AG09319 (cell line): ENCODE data around the gene P4HA2.

Experiments
- DNase-seq: peaks from one replicate; pipeline ENCODE4 v3.0.0-alpha.2; 2010; ENCODE audit warnings: low read depth; ENCODE audit errors: extremely low read depth
- TF ChIP-seq, protein P1 (sequence below): IDR thresholded peaks from 2 replicates; pipeline ENCODE4 v1.5.1; 2011; ENCODE audit warnings: low read depth, mild to moderate bottlenecking, inconsistent platforms, low read length, moderate library complexity

The P4HA2 gene

GRCh38 chr5:132143148-132143547 is 84.5 kb downstream of the P4HA2 start:
- TF ChIP-seq, protein P1, sequence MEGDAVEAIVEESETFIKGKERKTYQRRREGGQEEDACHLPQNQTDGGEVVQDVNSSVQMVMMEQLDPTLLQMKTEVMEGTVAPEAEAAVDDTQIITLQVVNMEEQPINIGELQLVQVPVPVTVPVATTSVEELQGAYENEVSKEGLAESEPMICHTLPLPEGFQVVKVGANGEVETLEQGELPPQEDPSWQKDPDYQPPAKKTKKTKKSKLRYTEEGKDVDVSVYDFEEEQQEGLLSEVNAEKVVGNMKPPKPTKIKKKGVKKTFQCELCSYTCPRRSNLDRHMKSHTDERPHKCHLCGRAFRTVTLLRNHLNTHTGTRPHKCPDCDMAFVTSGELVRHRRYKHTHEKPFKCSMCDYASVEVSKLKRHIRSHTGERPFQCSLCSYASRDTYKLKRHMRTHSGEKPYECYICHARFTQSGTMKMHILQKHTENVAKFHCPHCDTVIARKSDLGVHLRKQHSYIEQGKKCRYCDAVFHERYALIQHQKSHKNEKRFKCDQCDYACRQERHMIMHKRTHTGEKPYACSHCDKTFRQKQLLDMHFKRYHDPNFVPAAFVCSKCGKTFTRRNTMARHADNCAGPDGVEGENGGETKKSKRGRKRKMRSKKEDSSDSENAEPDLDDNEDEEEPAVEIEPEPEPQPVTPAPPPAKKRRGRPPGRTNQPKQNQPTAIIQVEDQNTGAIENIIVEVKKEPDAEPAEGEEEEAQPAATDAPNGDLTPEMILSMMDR = no peak
- DNase-seq = no peak

DNA sequence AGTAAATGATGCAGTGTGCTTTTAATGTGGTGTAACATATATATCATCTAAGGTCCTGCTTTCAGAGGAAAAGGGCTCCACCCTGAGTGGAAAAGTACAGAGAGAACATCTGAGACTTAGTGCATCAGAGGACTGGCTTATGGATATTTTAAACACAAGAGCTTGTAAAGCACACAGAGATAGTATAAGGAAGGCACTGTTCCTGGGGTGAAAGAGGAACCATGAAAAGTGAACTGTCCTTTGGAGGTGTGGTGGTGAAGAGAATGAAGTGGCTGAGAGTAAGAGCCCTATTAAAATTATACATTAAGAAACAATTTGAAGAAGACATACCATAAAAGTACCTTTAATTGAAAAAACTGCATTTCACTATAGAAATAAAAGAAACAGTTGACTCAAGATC is 85.2 kb downstream of the P4HA2 start:
- TF ChIP-seq, protein P1 = no peak
- no peak for DNase-seq
